Esophagus squamous epithelium (tissue), 4 donors: ENCODE measurements around the gene NLGN4X.

Experiments used
- CTCF ChIP-seq, 6 experiments: fragments of 450-650 bp in 4 of 6; fragments of 200-600 bp in 2 of 6; sonication (generic) in 2 of 6; IDR thresholded peaks; one replicate each; pipeline ENCODE4 v1.5.1; 2016 to 2019; ENCODE audit warnings: antibody characterized with exemption in 6 of 6, mild to moderate bottlenecking in 4 of 6, moderate library complexity in 4 of 6
- POLR2A ChIP-seq, 4 donors: fragments of 450-650 bp; IDR thresholded peaks; one replicate each; pipeline ENCODE4 v1.6.1; 2017; ENCODE audit warnings: antibody characterized with exemption in 4 of 4, mild to moderate bottlenecking in 4 of 4, moderate library complexity in 3 of 4

- no peak for TF ChIP-seq CTCF (IDR thresholded peaks at IDR 0.05)
- no peak for TF ChIP-seq POLR2A (IDR thresholded peaks at IDR 0.05)
Observed at GRCh38 chrX:6029014-6029413, 199.7 kb downstream of the NLGN4X start.
